GM21529 (cell line): ENCODE measurements around the gene CACNA2D1.

ENCODE experiments used
- ATAC-seq: cut with Tn5 transposase; IDR thresholded peaks from one replicate; pipeline ENCODE4 v1.9.1; 2021; ENCODE audit not compliant: unreplicated experiment

Gene CACNA2D1

DNA sequence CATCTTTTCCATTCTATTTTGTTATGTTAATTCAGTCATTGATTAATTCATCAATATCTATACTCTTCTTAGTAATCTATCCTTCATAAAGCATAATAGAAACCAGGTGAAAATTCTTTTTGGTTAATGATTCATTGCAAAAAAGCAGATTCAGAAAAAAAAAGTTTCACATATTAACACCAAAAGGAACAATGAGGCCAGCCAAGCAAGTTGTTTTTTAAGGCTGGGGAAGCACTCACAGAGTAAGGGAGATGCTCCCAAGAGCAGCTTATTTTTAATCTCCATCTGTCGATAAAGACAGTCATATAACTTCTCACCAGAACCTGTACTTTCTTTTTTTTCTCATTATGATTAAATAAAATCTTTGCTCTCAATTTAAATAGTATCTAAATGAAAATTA, 95.8 kb downstream of the CACNA2D1 start:
- no peak for ATAC-seq

DNA sequence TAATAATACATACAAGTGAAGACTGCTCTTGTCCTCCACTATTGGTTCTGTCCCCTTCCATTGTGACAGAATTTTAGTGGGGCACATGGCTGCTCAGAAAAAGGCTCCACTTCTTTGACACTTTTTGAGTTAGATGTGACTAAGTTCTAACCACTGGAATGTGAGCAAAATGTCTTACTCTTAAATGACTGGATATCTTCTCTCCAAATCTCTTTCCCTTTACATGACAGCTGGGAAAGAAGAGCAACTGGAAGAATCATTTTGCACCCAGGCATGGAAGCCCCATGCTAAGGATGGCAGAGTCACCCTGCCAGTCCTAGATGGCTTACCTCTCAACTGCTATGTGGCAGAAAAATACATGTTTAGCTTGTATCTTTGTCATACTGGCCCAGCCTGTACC, 97.7 kb downstream of the CACNA2D1 start:
- ATAC-seq: no peak

DNA sequence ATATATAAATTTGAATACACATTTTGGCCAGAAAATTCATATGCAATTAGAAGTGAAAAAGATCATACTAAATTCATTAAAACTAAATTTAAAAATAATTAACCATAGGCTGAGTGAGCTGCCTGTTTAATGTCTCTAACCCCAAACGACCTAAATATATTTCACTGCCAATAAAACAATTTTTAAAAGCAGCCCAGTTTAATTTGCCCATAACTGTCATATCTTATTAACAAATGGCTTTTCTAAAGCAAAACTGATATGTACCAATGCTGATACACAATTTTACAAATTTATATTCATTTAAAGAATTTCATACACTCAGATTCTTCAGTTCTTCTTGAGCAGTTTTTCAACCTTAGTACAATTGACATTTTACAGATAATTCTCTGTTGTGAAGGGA, 99.9 kb downstream of the CACNA2D1 start:
- no peak for ATAC-seq

DNA sequence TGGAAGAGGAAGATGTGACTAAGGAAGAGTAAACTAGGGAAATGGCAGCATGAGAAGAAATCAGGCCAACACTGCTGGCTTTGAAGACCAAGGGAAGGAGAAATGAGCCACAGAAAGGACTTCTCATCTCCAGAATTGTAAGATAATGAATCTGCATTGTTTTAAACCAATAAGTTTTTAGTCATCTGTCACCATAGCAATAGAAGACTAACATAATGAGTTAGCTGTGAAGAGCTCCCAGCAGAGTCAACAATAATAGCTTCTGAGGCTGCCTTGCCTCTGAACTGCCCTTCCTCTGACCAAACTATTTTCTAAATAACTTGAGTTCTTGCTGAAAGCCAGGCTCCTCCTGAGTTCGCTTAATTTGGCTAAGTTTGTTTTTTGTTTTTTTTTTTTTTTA, 103.6 kb downstream of the CACNA2D1 start:
- ATAC-seq: no peak

DNA sequence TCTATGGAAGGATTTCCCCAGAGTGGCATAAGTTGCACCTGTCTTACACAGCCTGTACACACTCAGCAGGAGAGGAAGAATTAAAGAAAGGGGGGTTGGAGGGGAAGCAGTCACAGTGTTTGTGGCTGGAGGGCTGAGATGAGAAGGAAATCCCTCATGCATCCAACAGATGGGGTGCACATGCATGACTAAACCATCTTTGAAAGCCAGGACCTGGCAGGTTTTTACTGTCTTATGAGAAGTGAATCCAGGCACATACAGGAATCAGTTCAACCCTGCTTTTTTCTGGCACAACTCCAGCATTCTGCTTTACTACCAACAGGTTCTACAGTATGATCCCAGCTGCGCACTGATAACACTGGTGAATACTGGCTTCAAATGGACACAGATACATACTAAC, 107.7 kb downstream of the CACNA2D1 start:
- no peak for ATAC-seq

DNA sequence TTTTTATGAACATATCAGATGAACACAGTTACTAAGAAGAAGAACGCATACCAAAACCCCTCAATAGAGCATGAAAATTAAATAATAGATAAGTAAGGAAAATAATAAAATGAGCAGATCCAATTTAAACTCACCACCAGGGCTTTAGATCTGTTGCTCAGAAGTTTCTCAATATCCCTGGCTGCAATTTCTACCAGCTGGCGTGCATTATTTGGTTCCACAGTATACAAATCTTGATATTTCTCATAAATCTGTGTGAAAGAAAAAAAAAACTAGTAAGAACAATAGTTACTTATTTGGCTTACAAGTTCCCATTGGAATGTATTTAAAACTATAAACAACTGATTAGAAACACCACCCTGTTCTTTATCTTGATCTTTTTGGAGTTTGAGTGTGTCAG, 108.6 kb downstream of the CACNA2D1 start:
- ATAC-seq: no peak

DNA sequence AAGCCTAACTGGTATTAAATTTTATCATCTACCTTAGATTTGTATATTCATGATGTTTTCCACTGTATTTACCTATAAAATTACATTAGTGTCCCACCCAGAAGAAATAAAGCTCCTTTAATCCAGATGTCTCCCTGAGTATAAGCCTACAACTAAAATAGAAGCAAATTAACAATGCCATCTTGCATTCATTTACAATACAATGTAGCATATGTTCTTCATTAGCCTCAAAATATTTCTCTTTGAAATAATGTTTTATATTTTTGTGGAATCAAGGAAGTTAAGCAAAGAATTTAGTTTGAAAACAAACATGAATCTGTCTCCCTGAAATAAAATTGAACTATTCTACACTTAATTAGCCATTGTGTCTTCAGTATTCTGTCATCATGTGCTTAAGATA, 112.3 kb downstream of the CACNA2D1 start:
- ATAC-seq: no peak

DNA sequence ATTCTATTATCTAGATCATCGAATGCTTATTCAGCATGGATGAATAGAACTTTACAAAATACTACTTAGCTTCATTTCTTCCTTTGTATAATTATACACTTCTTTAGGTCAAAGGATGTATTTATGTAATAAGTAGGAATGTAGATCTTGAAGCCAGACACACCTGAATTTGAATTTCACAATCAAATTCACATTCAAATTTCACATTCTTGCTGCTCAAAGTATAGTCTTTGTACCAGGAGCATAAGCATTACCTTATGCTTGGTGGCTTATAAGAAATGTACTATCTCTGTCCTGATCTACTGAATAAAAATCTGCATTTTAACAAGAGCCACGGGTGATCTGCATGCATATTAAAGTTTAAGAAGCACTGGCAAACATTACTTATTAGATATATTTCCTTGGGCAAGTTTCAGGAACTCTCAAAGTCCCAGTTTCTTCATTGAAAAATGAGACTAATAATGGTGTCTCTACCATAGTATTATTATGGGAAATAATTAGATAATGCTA, 112.8 kb downstream of the CACNA2D1 start:
- no peak for ATAC-seq

DNA sequence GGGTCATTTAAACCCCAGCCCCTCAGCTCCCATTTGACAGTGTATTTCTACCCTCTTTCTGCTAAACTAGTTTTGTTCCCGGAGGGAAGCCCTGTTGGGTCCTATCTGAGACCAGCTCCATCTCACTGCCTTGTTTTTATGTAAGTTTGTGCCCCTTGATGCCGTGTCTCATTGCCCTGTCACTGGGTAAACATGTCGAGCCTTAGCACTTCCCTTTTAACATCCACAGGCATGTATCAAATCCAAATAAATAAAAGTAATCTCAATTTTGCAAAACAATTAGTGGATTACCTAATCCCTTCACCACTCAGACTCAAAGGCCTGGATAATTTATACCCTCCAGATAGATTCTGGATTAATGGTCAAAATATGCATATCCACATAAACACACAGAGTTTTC, 115.7 kb downstream of the CACNA2D1 start:
- no peak for ATAC-seq

DNA sequence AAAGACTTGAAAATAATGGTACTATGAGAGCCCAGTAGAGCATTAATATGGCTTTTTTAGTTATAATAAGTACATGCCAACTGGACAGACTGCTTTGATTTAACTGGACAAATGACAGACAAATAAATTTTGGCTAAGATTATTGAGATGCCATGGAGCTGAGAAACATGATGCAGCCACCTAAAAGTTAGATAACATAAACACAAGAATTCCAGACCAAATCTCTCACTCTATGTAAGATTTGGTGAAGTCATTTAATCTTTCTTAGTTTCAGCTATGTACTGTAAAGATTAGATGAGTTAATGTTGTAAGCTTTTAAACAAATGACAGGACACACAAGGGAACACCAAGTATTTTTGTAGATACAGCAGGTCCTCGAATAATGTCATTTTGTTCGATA, 118.2 kb downstream of the CACNA2D1 start:
- no peak for ATAC-seq

DNA sequence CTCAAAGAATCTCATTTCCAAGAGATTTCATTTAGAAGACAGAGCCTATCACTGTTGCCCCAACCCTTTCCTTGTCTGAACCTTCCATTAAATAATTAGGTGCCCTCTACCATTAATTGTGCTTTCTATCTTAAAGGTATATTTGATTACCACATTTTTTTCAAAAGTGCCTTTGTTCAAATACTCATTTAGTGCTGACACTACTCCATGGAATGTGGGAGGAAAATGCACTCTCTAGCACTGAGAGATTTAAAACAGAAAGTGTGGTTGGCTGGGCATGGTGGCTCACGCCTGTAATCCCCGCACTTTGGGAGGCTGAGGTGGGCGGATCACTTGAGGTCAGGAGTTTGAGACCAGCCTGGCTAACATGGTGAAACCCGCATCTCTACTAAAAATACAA, 119.8 kb downstream of the CACNA2D1 start:
- no peak for ATAC-seq

DNA sequence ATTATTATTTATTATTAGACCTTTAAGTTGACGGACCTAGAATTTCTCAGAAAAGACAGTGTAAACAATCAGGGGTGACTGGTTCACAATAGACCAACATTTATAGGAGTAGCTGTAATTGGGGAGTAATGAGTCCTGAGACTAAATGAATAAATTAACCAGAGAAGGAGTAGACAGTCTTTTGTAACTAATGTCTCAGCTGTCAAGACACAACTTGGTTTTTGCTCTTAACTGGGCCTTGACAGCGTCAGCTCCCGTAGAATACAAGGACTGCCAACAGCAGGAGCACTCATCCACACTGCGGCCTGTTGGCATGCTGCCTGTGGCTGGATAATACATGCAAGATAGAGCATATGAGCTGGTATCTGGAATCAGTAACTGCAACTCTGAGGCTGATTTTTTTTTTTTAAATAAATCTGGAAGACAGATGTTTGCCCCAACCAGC, 123.9 kb downstream of the CACNA2D1 start:
- ATAC-seq: no peak

DNA sequence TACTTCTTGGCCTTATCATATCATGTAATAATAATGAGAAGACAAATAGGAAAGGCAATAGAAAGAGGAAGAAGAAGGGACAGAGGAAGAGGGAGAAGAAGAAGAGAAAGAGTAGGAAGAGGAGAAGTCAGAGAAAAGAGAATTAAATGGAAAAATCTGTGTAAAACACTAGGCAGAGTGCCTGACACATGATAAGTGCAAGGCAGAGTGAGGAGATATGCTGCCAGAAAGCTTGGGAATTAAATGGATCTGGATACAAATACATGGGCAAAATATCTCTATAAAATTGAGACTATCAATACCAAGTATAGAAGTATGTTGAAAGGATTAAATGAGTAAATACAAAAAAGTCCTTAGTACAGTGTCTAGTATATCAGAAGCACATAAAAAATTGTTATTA, 124.8 kb downstream of the CACNA2D1 start:
- ATAC-seq: no peak

DNA sequence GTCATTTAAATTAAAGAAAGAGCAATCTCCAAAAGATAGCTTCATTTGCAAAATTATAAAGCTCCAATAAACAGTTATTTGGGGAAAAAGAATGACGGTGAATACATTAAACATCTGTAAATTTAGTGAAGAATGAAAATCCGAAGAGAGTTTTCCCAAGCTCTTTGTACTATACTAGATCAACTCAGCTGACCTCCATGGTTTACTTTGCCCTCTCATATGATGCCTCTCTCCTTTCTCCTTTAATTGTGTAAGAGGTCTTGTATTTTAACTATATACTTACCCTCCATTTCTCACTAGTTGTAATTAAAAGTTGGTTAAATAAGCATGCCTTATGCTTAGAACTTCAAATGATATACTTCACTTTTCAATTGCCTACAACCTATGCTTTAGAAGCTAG, 125.8 kb downstream of the CACNA2D1 start:
- ATAC-seq: no peak

DNA sequence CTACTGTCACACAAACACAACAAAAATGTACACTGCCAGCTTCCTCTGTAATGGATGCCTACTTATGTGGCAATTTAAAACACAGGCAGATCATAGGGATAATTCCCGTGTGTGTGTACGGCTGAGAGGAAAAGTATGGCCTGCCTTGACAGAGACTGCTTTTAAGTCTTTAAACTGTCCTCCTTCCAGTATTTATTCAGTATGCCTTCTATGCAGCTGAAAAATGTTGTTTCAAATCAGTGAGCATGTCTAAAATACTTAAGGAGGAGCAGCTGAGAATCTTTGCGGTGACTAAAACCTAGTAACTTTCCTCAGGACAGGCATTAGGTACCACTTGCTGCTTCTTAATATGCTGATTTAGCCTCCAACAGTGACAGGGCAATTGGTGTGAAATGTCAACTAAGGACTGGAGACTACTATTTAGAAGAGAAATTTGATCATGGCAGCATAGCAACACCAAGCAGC, 126.3 kb downstream of the CACNA2D1 start:
- no peak for ATAC-seq

DNA sequence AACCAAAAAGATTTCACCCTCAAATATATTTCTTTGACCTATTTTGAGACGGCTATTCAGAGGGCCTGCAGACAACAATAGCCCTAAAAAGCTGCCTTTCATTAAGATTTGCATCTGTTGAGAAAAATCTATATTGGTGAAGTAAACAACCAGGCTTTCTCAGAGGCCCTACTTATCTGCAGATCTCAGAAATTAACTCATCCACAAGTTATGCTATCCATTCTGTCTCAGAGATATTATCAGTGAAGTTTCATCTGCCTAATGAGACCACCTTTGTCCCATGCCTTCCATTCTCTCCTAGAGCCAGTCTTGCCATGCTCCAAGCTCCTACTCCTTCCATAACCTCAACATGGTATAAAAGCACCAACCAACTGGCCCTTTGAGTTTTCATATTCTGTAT, 130.3 kb downstream of the CACNA2D1 start:
- no peak for ATAC-seq

DNA sequence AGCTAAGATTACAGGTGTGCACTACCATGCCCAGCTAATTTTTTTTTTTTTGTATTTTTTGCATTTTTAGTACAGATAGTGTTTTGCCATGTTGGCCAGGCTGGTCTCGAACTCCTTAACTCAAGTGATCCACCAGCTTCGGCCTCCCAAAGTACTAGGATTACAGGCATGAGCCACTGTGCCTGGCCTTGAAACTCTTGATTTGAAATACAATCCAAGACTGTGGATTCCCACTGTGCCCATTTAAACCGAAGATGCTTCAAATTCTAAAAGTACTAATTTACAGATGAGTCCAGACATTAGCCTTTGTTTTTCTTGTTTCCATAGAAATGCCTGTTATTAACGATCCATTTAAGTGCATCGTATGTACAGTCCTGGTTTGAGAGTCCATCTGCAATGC, 130.9 kb downstream of the CACNA2D1 start:
- ATAC-seq: no peak

DNA sequence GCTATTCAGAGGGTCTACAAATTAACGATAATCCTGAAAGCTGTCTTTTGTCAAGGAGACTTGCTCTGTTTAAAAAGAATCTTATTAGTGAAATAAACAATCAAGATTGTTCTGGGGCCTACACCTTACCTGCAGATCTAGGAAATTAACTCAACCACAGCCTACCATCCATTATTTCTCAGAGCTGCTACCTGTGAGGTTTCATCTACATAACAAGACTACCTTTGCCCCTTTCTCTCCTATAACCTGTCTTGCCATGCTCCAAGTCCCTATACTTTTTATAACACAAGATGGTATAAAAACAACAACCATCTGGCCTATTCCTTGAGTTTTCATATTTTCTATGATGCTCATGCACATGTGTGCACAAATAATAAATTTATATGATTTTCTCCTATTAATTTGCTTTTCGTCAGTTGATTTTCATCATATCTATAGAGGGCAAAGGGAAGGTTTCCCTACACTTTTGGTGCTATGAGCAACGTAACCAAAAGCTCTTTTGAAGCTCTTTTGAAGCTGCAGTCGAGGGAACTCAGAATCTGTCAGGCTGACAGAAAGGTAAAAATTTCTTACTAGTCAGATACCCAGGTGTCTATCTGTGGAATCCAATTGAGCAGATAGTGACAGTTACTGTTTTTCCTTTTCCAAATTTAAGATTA, 138.1 kb downstream of the CACNA2D1 start:
- no peak for ATAC-seq

DNA sequence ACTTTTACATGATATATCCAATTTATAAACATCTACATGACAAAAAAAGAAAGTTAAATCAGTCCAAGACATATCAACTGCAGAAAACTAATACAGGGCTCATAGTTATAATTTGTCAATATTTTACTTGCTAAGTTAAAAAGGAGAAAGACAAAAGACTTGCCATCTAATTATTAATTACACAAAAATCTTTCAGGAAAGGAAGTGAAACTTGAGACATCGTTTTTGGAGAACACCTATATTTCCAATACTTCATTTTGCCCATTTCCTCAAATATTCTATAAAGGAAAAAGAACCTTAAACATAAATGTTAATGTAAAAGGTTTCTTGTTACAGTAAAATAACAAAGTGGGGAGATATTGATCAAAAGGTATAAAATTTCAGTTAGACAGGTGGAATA, 148.7 kb downstream of the CACNA2D1 start:
- no peak for ATAC-seq

DNA sequence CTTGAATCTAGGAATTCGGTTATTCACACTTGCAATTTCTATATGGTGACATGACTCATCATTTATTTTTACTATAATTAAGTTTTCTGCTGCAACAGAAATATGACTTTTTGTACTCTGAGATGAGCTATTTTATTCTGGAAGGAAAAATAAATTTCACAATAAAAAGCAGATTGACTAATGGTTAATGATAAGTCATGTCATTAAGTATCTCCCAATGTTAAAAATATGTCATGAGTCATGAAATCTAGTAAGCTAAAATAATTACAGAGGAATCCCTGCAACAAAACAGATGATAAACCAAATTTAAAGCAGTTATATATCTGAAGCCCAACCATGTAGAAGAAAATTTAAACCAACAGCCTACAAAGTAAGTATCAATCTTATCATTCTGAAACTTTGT, 149.2 kb downstream of the CACNA2D1 start:
- no peak for ATAC-seq

DNA sequence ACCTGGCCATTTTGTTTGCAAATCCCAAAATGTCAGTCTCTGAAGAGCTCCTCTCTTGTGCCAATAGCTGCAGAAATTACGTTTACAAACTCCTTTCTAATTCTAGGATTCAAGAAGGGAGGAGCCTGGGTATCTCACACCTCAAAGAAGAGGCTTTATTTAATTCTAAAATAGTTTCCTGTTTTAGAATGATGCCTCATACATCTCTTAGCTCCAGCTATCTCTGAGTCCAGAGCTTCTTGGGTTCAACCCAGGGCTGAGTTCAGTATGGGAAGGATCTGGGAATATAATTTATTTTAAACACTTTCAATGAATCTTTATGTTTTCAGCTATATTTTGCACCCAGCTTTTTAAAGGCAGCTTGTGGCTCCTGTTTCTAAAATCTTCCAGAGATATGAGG, 150.1 kb downstream of the CACNA2D1 start:
- no peak for ATAC-seq

DNA sequence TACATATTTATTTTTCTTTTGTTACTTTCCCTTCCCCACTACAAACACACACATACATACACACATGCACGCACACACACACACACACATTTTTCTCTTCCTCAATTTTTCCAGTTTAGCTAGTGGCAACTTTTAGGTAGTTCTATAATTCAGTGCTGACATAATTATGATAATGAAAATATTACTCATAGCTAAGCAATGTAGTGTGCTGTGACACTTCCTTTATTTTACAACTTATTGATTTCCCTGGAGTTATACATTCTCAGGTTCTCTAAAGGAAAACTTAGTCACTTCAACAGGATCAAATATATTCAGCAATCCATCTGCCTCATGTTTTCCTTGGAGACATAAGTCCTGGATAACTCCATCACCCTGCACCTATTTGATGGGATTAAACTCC, 151.6 kb downstream of the CACNA2D1 start:
- ATAC-seq: no peak

DNA sequence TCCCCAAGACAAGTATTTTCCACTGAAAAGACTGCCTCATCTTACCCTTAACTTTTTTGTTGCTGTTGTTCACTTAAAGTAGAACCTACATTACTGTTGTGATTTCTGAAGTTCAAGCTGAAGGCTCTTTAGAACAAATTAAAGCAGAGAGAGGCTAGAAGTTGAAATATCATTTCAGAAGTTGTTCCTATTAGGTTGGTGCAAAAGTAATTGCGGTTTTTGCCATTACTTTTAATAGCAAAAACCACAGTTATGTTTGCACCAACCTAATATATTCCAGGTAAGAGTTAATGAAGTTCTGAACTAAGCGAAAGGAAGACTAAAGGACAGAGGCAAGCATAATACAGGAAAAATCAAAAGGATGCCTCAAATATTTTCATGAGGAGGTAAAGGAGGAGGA, 153.7 kb downstream of the CACNA2D1 start:
- no peak for ATAC-seq
